DMS153 treated with DMSO at 0.1 percent for 48 hours (cell line): ENCODE results near the gene TSKS.

Experiments used
- DNase-seq: peaks from one replicate; lab custom pipeline; 2025; ENCODE audit not compliant: unreplicated experiment; lab: John Stamatoyannopoulos, UW

Gene TSKS

GRCh38 chr19:49718991-49719390 is 44.1 kb downstream of the TSKS start:
- DNase-seq = no peak

GRCh38 chr19:49718511-49718910 is 44.6 kb downstream of the TSKS start:
- no peak for DNase-seq

- no peak for DNase-seq
Measured at GRCh38 chr19:49716154-49716553, 47.0 kb downstream of the TSKS start.

GRCh38 chr19:49713236-49713845 is 49.8 kb downstream of the TSKS start:
- no peak for DNase-seq

- DNase-seq = no peak
Measured at GRCh38 chr19:49712397-49712859, 50.7 kb downstream of the TSKS start.

- no peak for DNase-seq
Measured at GRCh38 chr19:49710372-49710951, 52.6 kb downstream of the TSKS start.

- DNase-seq = no peak
Measured at GRCh38 chr19:49705919-49706318, 57.2 kb downstream of the TSKS start.

- no peak for DNase-seq
Measured at GRCh38 chr19:49704888-49705642, 58.0 kb downstream of the TSKS start.

GRCh38 chr19:49701271-49701786 is 61.8 kb downstream of the TSKS start:
- no peak for DNase-seq

GRCh38 chr19:49700563-49700962 is 62.5 kb downstream of the TSKS start:
- no peak for DNase-seq

- DNase-seq = no peak
Measured at GRCh38 chr19:49699364-49699763, 63.7 kb downstream of the TSKS start.

GRCh38 chr19:49696865-49697264 is 66.2 kb downstream of the TSKS start:
- no peak for DNase-seq

- no peak for DNase-seq
Measured at GRCh38 chr19:49696115-49696514, 67.0 kb downstream of the TSKS start.

GRCh38 chr19:49692147-49692506 is 71.0 kb downstream of the TSKS start:
- DNase-seq = no peak

- DNase-seq = peak; percentile 42
Measured at GRCh38 chr19:49691243-49692146, 71.6 kb downstream of the TSKS start.

- DNase-seq = peak; percentile 81
Measured at GRCh38 chr19:49690656-49691242, 72.4 kb downstream of the TSKS start, which contains the start of gene CPT1C. Gene CPT1C, plus strand, starts transcription at chr19:49691116. Its CDS starts 1,137 bp downstream, at chr19:49692253.

GRCh38 chr19:49690079-49690655 is 72.9 kb downstream of the TSKS start:
- DNase-seq = peak; percentile 33
